HEK293T (cell line): ENCODE measurements around the gene LGR6.

Source experiments
- CTCF ChIA-PET: fragments of 350-600 bp; formaldehyde crosslinking; extraction: SDS; loops from one replicate; lab custom pipeline; 2021; ENCODE audit warnings: antibody characterized with exemption, inconsistent platforms; lab: Yijun Ruan, JAX
- POLR2A ChIA-PET: fragments of 350-600 bp; formaldehyde crosslinking; extraction: SDS; loops from one replicate; lab custom pipeline; 2020; ENCODE audit warnings: antibody characterized with exemption, inconsistent platforms; lab: Yijun Ruan, JAX
- DNase-seq: peaks from one replicate; pipeline ENCODE4 v3.0.0; 2012; ENCODE audit warnings: mixed read lengths; ENCODE audit errors: extremely low spot score
- ARNT ChIP-seq: fragments of 450-650 bp; IDR thresholded peaks from 2 replicates; pipeline ENCODE4 v1.6.1; 2017; ENCODE audit warnings: mild to moderate bottlenecking
- BHLHE40 ChIP-seq: fragments of 450-650 bp; IDR thresholded peaks from 2 replicates; pipeline ENCODE4 v1.6.1; 2016; ENCODE audit warnings: mild to moderate bottlenecking, moderate library complexity, borderline replicate concordance
- CTBP1 ChIP-seq: fragments of 450-650 bp; IDR thresholded peaks from 2 replicates; pipeline ENCODE4 v1.6.1; 2016; ENCODE audit warnings: borderline replicate concordance
- ELF4 ChIP-seq: fragments of 450-650 bp; IDR thresholded peaks from 2 replicates; pipeline ENCODE4 v1.6.1; 2017; ENCODE audit warnings: antibody characterized with exemption
- FOXA1 ChIP-seq: fragments of 450-650 bp; IDR thresholded peaks from 2 replicates; pipeline ENCODE4 v1.6.1; 2016; ENCODE audit warnings: mild to moderate bottlenecking
- FOXK2 ChIP-seq: fragments of 450-650 bp; IDR thresholded peaks from 2 replicates; pipeline ENCODE4 v1.6.1; 2016; ENCODE audit warnings: mild to moderate bottlenecking
- FOXM1 ChIP-seq: fragments of 450-650 bp; IDR thresholded peaks from 2 replicates; pipeline ENCODE4 v1.6.1; 2017; ENCODE audit warnings: mild to moderate bottlenecking, borderline replicate concordance
- HDGF ChIP-seq: fragments of 450-650 bp; IDR thresholded peaks from 2 replicates; pipeline ENCODE4 v1.6.1; 2017; ENCODE audit warnings: antibody characterized with exemption, borderline replicate concordance
- L3MBTL2 ChIP-seq: fragments of 450-650 bp; conservative IDR thresholded peaks from 2 replicates; pipeline ENCODE4 v1.6.1; 2016; ENCODE audit warnings: mild to moderate bottlenecking
- LEF1 ChIP-seq: fragments of 450-650 bp; IDR thresholded peaks from 2 replicates; pipeline ENCODE4 v1.6.1; 2017; ENCODE audit warnings: mild to moderate bottlenecking, borderline replicate concordance
- NFRKB ChIP-seq: fragments of 450-650 bp; IDR thresholded peaks from 2 replicates; pipeline ENCODE4 v1.6.1; 2016; ENCODE audit warnings: mild to moderate bottlenecking, moderate library complexity
- SP1 ChIP-seq: fragments of 450-650 bp; IDR thresholded peaks from 2 replicates; pipeline ENCODE4 v1.6.1; 2017
- SUZ12 ChIP-seq: fragments of 450-650 bp; IDR thresholded peaks from 2 replicates; pipeline ENCODE4 v1.6.1; 2016; ENCODE audit warnings: mild to moderate bottlenecking
- TARDBP ChIP-seq: fragments of 450-650 bp; IDR thresholded peaks from 2 replicates; pipeline ENCODE4 v1.6.1; 2016
- ZNF384 ChIP-seq: fragments of 450-650 bp; IDR thresholded peaks from 2 replicates; pipeline ENCODE4 v1.6.1; 2016
- TF ChIP-seq, protein P1 (sequence below): fragments of 450-650 bp; IDR thresholded peaks from 2 replicates; pipeline ENCODE4 v1.6.1; 2016

The LGR6 gene

DNA sequence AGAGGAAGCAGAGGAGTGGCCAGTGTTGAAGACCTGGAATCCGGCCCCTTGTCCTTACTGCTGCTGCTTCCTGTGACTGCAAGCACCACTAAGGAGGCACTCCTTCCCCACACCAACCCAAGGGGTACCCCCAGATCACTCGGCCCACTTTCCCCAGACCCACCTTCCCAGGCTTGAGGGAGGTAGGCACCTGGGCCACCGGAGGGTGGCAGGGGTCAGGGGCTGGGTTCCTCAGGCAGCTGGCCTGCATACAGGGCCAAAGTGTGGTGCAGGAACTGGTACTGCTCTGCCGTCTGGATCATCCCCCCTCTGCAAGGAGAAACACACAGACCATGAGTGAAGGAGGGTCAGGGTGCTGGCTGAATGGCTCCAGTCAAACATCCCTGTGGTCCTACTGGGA lies 45.2 kb upstream of the LGR6 start:
- CTCF ChIA-PET, result interaction anchor here (1.0 kb wide), 1 partner anchor 41 kb away, joined by 3 read pairs; no protein-coding TSS in a partner anchor
- no peak for TF ChIP-seq L3MBTL2
- TF ChIP-seq HDGF, result no peak
- no peak for TF ChIP-seq ARNT
- TF ChIP-seq NFRKB, result no peak
- TF ChIP-seq BHLHE40, result no peak
- no peak for TF ChIP-seq FOXM1
- TF ChIP-seq ELF4, result no peak
- no peak for TF ChIP-seq LEF1
- TF ChIP-seq, protein P1, sequence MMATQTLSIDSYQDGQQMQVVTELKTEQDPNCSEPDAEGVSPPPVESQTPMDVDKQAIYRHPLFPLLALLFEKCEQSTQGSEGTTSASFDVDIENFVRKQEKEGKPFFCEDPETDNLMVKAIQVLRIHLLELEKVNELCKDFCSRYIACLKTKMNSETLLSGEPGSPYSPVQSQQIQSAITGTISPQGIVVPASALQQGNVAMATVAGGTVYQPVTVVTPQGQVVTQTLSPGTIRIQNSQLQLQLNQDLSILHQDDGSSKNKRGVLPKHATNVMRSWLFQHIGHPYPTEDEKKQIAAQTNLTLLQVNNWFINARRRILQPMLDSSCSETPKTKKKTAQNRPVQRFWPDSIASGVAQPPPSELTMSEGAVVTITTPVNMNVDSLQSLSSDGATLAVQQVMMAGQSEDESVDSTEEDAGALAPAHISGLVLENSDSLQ, result no peak
- TF ChIP-seq SUZ12, result no peak
- no peak for TF ChIP-seq CTBP1
- no peak for TF ChIP-seq FOXK2
- no peak for TF ChIP-seq ZNF384
- no peak for TF ChIP-seq FOXA1
- POLR2A ChIA-PET, result no interaction called here
- no peak for DNase-seq

DNA sequence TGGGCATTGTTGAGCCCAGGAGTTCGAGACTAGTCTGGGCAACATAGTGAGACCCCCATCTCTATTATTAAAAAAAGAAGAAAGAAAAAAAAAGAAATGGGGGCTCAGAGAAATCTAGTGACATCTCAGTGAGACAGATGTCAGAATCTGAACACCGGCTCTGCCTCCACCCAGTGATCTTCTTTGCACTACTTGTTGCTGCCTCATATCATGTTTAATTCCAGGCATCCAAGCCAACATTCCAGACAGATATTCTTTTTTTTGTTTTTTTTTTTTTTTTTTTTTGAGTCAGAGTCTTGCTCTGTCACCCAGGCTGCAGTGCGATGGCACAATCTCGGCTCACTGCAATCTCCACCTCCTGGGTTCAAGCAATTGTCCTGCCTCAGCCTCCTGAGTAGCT lies 44.0 kb upstream of the LGR6 start:
- ChIA-PET POLR2A (no interaction called here), CTCF (no interaction called here)
- TF ChIP-seq L3MBTL2, result no peak
- TF ChIP-seq, protein P1, result no peak
- TF ChIP-seq FOXM1, result no peak
- no peak for TF ChIP-seq CTBP1
- no peak for TF ChIP-seq HDGF
- TF ChIP-seq SP1, result no peak
- TF ChIP-seq BHLHE40, result no peak
- TF ChIP-seq TARDBP, result no peak
- TF ChIP-seq ZNF384, result no peak
- no peak for TF ChIP-seq FOXA1
- no peak for TF ChIP-seq ELF4
- TF ChIP-seq FOXK2, result no peak
- TF ChIP-seq LEF1, result no peak
- no peak for TF ChIP-seq SUZ12
- TF ChIP-seq ARNT, result no peak
- no peak for TF ChIP-seq NFRKB
- DNase-seq, result no peak

DNA sequence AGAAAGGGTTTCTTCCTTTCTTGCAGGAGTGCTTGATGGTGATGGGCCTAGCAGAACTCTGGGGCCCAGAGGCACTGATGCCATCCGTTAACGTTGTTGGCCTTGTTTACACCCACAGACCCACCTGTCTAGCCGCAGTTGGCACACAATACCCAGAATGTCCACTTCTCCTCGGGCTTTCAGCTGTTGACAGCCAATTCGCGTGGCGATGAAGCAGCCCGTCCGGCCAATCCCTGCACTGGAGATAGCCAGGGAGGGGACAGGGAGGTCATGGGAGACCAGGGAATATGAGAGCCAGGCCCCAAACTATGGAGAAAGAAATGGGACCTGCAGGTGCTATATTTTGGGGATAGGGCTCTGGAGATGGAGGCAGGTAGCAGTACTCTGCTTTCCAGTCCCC lies 43.4 kb upstream of the LGR6 start:
- DNase-seq, result no peak
- ChIA-PET CTCF (no interaction called here), POLR2A (no interaction called here)
- TF ChIP-seq, protein P1, result no peak
- TF ChIP-seq CTBP1, result no peak
- no peak for TF ChIP-seq SP1
- TF ChIP-seq ARNT, result no peak
- no peak for TF ChIP-seq BHLHE40
- no peak for TF ChIP-seq SUZ12
- no peak for TF ChIP-seq HDGF
- TF ChIP-seq TARDBP, result no peak
- TF ChIP-seq LEF1, result no peak
- TF ChIP-seq FOXM1, result no peak
- TF ChIP-seq ELF4, result no peak
- no peak for TF ChIP-seq L3MBTL2
- no peak for TF ChIP-seq FOXK2
- no peak for TF ChIP-seq NFRKB
- no peak for TF ChIP-seq ZNF384
- no peak for TF ChIP-seq FOXA1

DNA sequence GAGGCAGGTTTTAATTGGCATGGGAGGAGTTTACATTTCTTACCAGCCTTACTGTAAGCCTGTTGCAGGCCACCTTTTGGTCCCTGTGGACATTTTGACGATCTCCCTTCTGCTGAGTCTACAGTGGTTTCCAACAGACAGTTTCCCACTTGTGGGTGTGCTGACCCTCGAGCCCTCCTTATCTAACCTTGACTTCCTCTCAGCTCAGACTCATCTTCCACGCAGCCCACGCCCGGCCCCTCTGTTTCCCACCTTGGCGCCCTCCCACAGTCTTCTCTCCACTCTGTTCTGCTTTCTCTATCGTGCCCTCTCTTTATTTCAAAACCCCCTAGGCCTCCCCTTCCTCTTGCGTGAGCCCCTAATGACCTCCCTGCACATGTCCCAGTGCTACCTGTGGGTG lies 43.0 kb upstream of the LGR6 start:
- TF ChIP-seq HDGF, result no peak
- no peak for TF ChIP-seq CTBP1
- no peak for TF ChIP-seq FOXA1
- no peak for TF ChIP-seq LEF1
- TF ChIP-seq, protein P1, result no peak
- TF ChIP-seq TARDBP, result no peak
- no peak for TF ChIP-seq BHLHE40
- ChIA-PET POLR2A (no interaction called here), CTCF (no interaction called here)
- DNase-seq, result no peak

DNA sequence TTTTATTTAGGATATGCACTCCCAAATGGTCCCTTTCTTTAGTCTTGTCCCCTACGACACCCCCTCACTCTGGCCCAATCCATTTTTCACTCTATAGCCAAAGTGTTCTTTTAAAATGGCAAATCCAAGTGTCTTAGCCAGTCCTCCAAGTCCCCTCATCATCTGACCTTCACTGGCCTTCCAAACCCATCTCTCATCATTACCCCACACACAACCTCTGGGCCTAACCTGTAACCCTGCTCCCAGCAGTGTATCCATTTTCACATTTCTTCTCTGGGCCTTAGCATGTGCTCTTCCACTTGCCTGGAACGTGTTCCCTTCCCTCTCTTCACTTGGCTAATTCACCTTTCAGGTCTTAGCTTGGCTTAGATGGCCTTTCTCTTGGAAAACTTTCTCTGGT lies 42.6 kb upstream of the LGR6 start:
- ChIA-PET CTCF (no interaction called here), POLR2A (no interaction called here)
- no peak for TF ChIP-seq FOXA1
- DNase-seq, result no peak

DNA sequence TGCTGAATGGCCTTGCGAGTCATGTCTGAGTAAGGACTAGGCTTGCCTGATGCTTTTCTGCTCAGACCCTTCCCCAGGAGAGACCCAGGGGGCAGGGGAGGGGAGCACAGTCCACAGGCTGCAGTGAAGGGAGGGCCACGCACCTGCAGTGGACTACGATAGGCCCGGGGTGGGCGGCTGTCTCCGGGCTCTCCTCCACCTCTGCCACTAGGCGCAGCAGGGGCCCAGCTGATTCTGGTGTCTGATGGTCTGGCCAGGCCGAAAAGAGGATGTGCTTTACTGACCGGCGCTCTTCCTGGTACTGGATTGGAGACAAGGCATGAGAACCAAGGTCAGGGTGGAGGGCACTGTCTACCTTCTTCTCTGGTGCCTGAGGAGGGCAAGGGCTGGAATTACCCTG lies 41.2 kb upstream of the LGR6 start:
- no peak for TF ChIP-seq TARDBP
- TF ChIP-seq ARNT, result no peak
- TF ChIP-seq SUZ12, result no peak
- no peak for TF ChIP-seq HDGF
- no peak for TF ChIP-seq FOXK2
- no peak for TF ChIP-seq SP1
- TF ChIP-seq FOXA1, result no peak
- no peak for TF ChIP-seq FOXM1
- TF ChIP-seq LEF1, result no peak
- TF ChIP-seq, protein P1, result no peak
- TF ChIP-seq BHLHE40, result no peak
- no peak for TF ChIP-seq ELF4
- no peak for DNase-seq
- CTCF ChIA-PET, result no interaction called here
- POLR2A ChIA-PET, result no interaction called here
